H9 (cell line): ENCODE measurements around the gene ZNF556. TPM values are rescaled to one million over a fixed set of nuclear protein-coding genes. Genes with fewer than 3 reads are reported as not detected.

Experiments used
- DNase-seq: peaks from one replicate; pipeline ENCODE4 v3.0.0-alpha.2; 2017
- H2AFZ ChIP-seq: one replicate; pipeline ENCODE4 v1.6.1; 2013; ENCODE audit warnings: mild to moderate bottlenecking, low read length, control low read depth, moderate library complexity
- H2AK5ac ChIP-seq: 2 replicates; pipeline ENCODE4 v1.6.1; 2013; ENCODE audit warnings: low read length, control low read depth, mixed read lengths; ENCODE audit not compliant: insufficient read length
- H2BK120ac ChIP-seq: one replicate; pipeline ENCODE4 v1.6.1; 2013; ENCODE audit warnings: low read depth, mild to moderate bottlenecking, low read length, control low read depth, inconsistent platforms; ENCODE audit not compliant: poor library complexity, severe bottlenecking
- H2BK12ac ChIP-seq: 2 replicates; pipeline ENCODE4 v1.6.1; 2013; ENCODE audit warnings: low read length, control low read depth, mixed read lengths, low read depth; ENCODE audit not compliant: insufficient read length
- H2BK15ac ChIP-seq: 2 replicates; pipeline ENCODE4 v1.6.1; 2013; ENCODE audit warnings: low read depth, low read length, control low read depth
- H2BK20ac ChIP-seq: one replicate; pipeline ENCODE4 v1.6.1; 2013; ENCODE audit warnings: low read depth, mild to moderate bottlenecking, low read length, control low read depth, inconsistent platforms; ENCODE audit not compliant: poor library complexity, severe bottlenecking
- H2BK5ac ChIP-seq: 2 replicates; pipeline ENCODE4 v1.6.1; 2013; ENCODE audit warnings: low read length, control low read depth, mixed read lengths; ENCODE audit not compliant: insufficient read length
- H3K14ac ChIP-seq: 2 replicates; pipeline ENCODE4 v1.6.1; 2013; ENCODE audit warnings: low read length, control low read depth; ENCODE audit not compliant: insufficient read depth
- H3K18ac ChIP-seq: 2 replicates; pipeline ENCODE4 v1.6.1; 2013; ENCODE audit warnings: low read depth, mild to moderate bottlenecking, mixed read lengths, low read length, control low read depth; ENCODE audit not compliant: insufficient read length
- H3K23ac ChIP-seq: 2 replicates; pipeline ENCODE4 v1.6.1; 2013; ENCODE audit warnings: low read length, control low read depth, mixed read lengths, low read depth; ENCODE audit not compliant: insufficient read length
- H3K23me2 ChIP-seq: 2 replicates; pipeline ENCODE4 v1.6.1; 2013; ENCODE audit warnings: low read depth, mild to moderate bottlenecking, mixed read lengths, low read length, control low read depth; ENCODE audit not compliant: insufficient read length, poor library complexity, severe bottlenecking
- H3K27ac ChIP-seq: 2 replicates; pipeline ENCODE4 v1.5.1; 2013; ENCODE audit warnings: low read length, control low read depth, mixed read lengths, low read depth; ENCODE audit not compliant: insufficient read length
- H3K27me3 ChIP-seq: 2 replicates; pipeline ENCODE4 v1.6.1; 2013; ENCODE audit warnings: low read length, control low read depth, inconsistent platforms; ENCODE audit not compliant: insufficient read depth
- H3K4ac ChIP-seq: 2 replicates; pipeline ENCODE4 v1.6.1; 2013; ENCODE audit warnings: low read depth, mild to moderate bottlenecking, control low read depth, inconsistent platforms, low read length, moderate library complexity
- H3K4me1 ChIP-seq: 2 replicates; pipeline ENCODE4 v1.6.1; 2013; ENCODE audit warnings: low read length, control low read depth, inconsistent platforms; ENCODE audit not compliant: insufficient read depth
- H3K4me2 ChIP-seq: 2 replicates; pipeline ENCODE4 v1.6.1; 2013; ENCODE audit warnings: low read length, control low read depth, mixed read lengths; ENCODE audit not compliant: insufficient read length, insufficient read depth
- H3K56ac ChIP-seq: 2 replicates; pipeline ENCODE4 v1.6.1; 2013; ENCODE audit warnings: low read depth, mild to moderate bottlenecking, mixed read lengths, low read length, control low read depth; ENCODE audit not compliant: insufficient read length
- H3K79me1 ChIP-seq: 2 replicates; pipeline ENCODE4 v1.6.1; 2013; ENCODE audit warnings: low read depth, mild to moderate bottlenecking, moderate library complexity, low read length, control low read depth, inconsistent platforms; ENCODE audit not compliant: insufficient read depth, poor library complexity, severe bottlenecking
- H3K79me2 ChIP-seq: 2 replicates; pipeline ENCODE4 v1.6.1; 2013; ENCODE audit warnings: low read length, control low read depth, inconsistent platforms; ENCODE audit not compliant: insufficient read depth
- H3K9ac ChIP-seq: 2 replicates; pipeline ENCODE4 v1.6.1; 2013; ENCODE audit warnings: low read length, control low read depth, mixed read lengths; ENCODE audit not compliant: insufficient read length; ENCODE audit errors: extremely low read depth
- H3K9me3 ChIP-seq: one replicate; pipeline ENCODE4 v1.6.1; 2013; ENCODE audit warnings: low read depth, low read length, inconsistent platforms; ENCODE audit not compliant: control insufficient read depth
- H3T11ph ChIP-seq: one replicate; pipeline ENCODE4 v1.6.1; 2013; ENCODE audit warnings: mild to moderate bottlenecking, low read length, control low read depth, inconsistent platforms
- H4K20me1 ChIP-seq: one replicate; pipeline ENCODE4 v1.6.1; 2013; ENCODE audit not compliant: control insufficient read depth, insufficient read length, insufficient read depth
- H4K5ac ChIP-seq: 2 replicates; pipeline ENCODE4 v1.6.1; 2013; ENCODE audit warnings: low read depth, mild to moderate bottlenecking, mixed read lengths, low read length, control low read depth; ENCODE audit not compliant: insufficient read length
- H4K8ac ChIP-seq: replicated peaks from 2 replicates; pipeline ENCODE4 v1.6.1; 2013; ENCODE audit warnings: low read length, control low read depth, mixed read lengths, low read depth; ENCODE audit not compliant: insufficient read length
- H4K91ac ChIP-seq: 2 replicates; pipeline ENCODE4 v1.6.1; 2013; ENCODE audit warnings: low read depth, mild to moderate bottlenecking, moderate library complexity, mixed read lengths, low read length, control low read depth; ENCODE audit not compliant: insufficient read length
- H3K27ac Mint-ChIP-seq, 3 experiments: 2 replicates in 2 of 3; 3 replicates in 1 of 3; pipeline ENCODE4 v1.8.0; 2020 to 2021; ENCODE audit warnings: mixed read lengths in 3 of 3, mild to moderate bottlenecking in 1 of 3, moderate library complexity in 1 of 3
- H3K27me3 Mint-ChIP-seq: 2 replicates; pipeline ENCODE4 v1.8.0; 2021; ENCODE audit warnings: low read depth, mild to moderate bottlenecking, moderate library complexity, mixed read lengths
- H3K36me3 Mint-ChIP-seq, 3 experiments: 2 replicates in 2 of 3; 3 replicates in 1 of 3; pipeline ENCODE4 v1.8.0; 2020 to 2021; ENCODE audit warnings: low read depth in 3 of 3, mixed read lengths in 3 of 3; ENCODE audit not compliant: insufficient read depth in 1 of 3
- H3K4me1 Mint-ChIP-seq, 2 experiments: 2 replicates each; pipeline ENCODE4 v1.8.0; 2020; ENCODE audit warnings: mixed read lengths in 2 of 2
- H3K4me3 Mint-ChIP-seq, 2 experiments: 2 replicates in 1 of 2; 3 replicates in 1 of 2; pipeline ENCODE4 v1.8.0; 2020 to 2021; ENCODE audit warnings: mild to moderate bottlenecking in 2 of 2, mixed read lengths in 2 of 2, moderate library complexity in 1 of 2
- H3K9me3 Mint-ChIP-seq, 2 experiments: 2 replicates in 1 of 2; 3 replicates in 1 of 2; pipeline ENCODE4 v1.8.0; 2020; ENCODE audit warnings: mild to moderate bottlenecking in 2 of 2, mixed read lengths in 2 of 2, moderate library complexity in 1 of 2
- CTCF ChIP-seq: fragments of 200-600 bp; sonication (generic); conservative IDR thresholded peaks from 3 replicates; pipeline ENCODE4 v1.8.0; 2021; ENCODE audit warnings: antibody characterized with exemption, mild to moderate bottlenecking
- WGBS: extraction: QIAGEN DNeasy Blood & Tissue Kit; methylation state at CpG from one replicate; pipeline ENCODE4 v1.1.7; 2013; ENCODE audit warnings: missing lambda C conversion rate, low lambda C conversion rate, mixed read lengths; ENCODE audit not compliant: insufficient read length; ENCODE audit errors: extremely low coverage; 5-methylcytosine and 5-hydroxymethylcytosine counted together
- total RNA-seq: library from RNA; stranded (reverse); gene quantifications from 2 replicates; pipeline ENCODE4 v1.2.1, GENCODE V29; 2021

ZNF556 gene
- total RNA-seq, 1 experiment from 2014 or later = not detected

GRCh38 chr19:2927032-2927430 lies 59.9 kb downstream of the ZNF556 start:
- Histone ChIP-seq H2BK15ac (no peak overlapping the region), H3T11ph (no peak overlapping the region), H4K5ac (no peak overlapping the region), H3K27me3 (no peaks in the 10 kb centered on the region), H2BK5ac (no peak overlapping the region), H3K27ac (no peak overlapping the region), H4K20me1 (no peaks in the 10 kb centered on the region), H3K4me1 (no peaks in the 10 kb centered on the region), H3K9ac (no peak overlapping the region), H2BK12ac (no peak overlapping the region), H3K23me2 (no peaks in the 10 kb centered on the region), H3K18ac (no peak overlapping the region), H4K8ac (no peak overlapping the region), H2AFZ (no peak overlapping the region), H3K14ac (no peak overlapping the region), H3K9me3 (no peaks in the 10 kb centered on the region), H2BK20ac (no peak overlapping the region), H2AK5ac (no peak overlapping the region), H3K56ac (no peak overlapping the region), H3K4ac (no peak overlapping the region), H3K79me2 (no peaks in the 10 kb centered on the region), H4K91ac (no peak overlapping the region), H3K4me2 (no peak overlapping the region), H3K23ac (no peak overlapping the region), H3K79me1 (no peaks in the 10 kb centered on the region), H2BK120ac (no peak overlapping the region)
- WGBS = no CpG with 5 or more reads among the region's 18 CpGs
- Mint-ChIP-seq H3K36me3 (peaks cover 12 to 18% (median 15%) of the 10 kb centered on the region in 3 experiments), H3K9me3 (peaks cover 18 to 21% of the 10 kb centered on the region in 2 experiments), H3K27ac (no peak overlapping the region; a peak in 1 of 7 replicates), H3K4me1 (peaks cover 11 to 14% of the 10 kb centered on the region in 2 experiments), H3K4me3 (no peak overlapping the region), H3K27me3 (peaks cover 2% of the 10 kb centered on the region; the same call in 1 of the 2 replicates)
- no peak for TF ChIP-seq CTCF
- DNase-seq = no peak

Other genes starting within 250 kb of the ZNF556 start
- gene GNG7, start 164.6 kb upstream of the ZNF556 start, total RNA-seq = 7.4 and 7.7 TPM in 2 replicates
- 7.8 and 9.7 TPM in 2 replicates for gene DIRAS1, start 146.0 kb upstream of the ZNF556 start, total RNA-seq
- 32.4 and 33.8 TPM in 2 replicates for gene SLC39A3, start 127.3 kb upstream of the ZNF556 start, total RNA-seq
- gene SGTA, start 84.1 kb upstream of the ZNF556 start, total RNA-seq = 102 TPM in 2 replicates
- gene THOP1, start 81.8 kb upstream of the ZNF556 start, total RNA-seq = 150 and 153 TPM in 2 replicates
- 5.9 and 6.6 TPM in 2 replicates for gene ZNF554, start 47.5 kb upstream of the ZNF556 start, total RNA-seq
- gene ZNF555, start 25.9 kb upstream of the ZNF556 start, total RNA-seq = 7.5 and 7.8 TPM in 2 replicates
- 7.8 and 8.8 TPM in 2 replicates for gene ZNF57, start 33.6 kb downstream of the ZNF556 start, total RNA-seq
- 4.3 and 4.6 TPM in 2 replicates for gene ZNF77, start 77.6 kb downstream of the ZNF556 start, total RNA-seq
- gene TLE6, start 110.2 kb downstream of the ZNF556 start, total RNA-seq = 1.1 and 1.7 TPM in 2 replicates
- gene TLE2, start 161.9 kb downstream of the ZNF556 start, total RNA-seq = 3.1 and 4.2 TPM in 2 replicates
- gene TLE5, start 195.2 kb downstream of the ZNF556 start, total RNA-seq = 218 and 221 TPM in 2 replicates
- 23.1 and 24.0 TPM in 2 replicates for gene GNA11, start 227.0 kb downstream of the ZNF556 start, total RNA-seq